HCT116 (cell line): ENCODE data around the gene TRIM13. TPM values are rescaled to one million over a fixed set of nuclear protein-coding genes. Genes with fewer than 3 reads are reported as not detected.

ENCODE experiments used
- ATAC-seq: fragments of 200-7000 bp; cut with Tn5 transposase; 2 replicates; pipeline ENCODE4 v1.9.1; 2020; ENCODE audit warnings: mild to moderate bottlenecking, moderate library complexity
- Bru-seq: library from RNA; stranded (reverse); fragments of 400-500 nt; gene quantifications from one replicate; lab custom pipeline; 2021; lab: Mats Ljungman, UMichigan
- BruChase-seq, 2 experiments: library from RNA; stranded (reverse); fragments of 400-500 nt; gene quantifications; one replicate each; lab custom pipeline; 2021; lab: Mats Ljungman, UMichigan
- BruUV-seq: library from RNA; stranded (reverse); fragments of 400-500 nt; replicated peaks from 2 replicates; lab custom pipeline; 2021; lab: Mats Ljungman, UMichigan
- CTCF ChIA-PET: fragments of 300-600 bp; sonication (Branson Sonifier 250); formaldehyde crosslinking; loops from one replicate; lab custom pipeline; 2021; ENCODE audit warnings: antibody characterized with exemption; lab: Charles Lee
- POLR2A ChIA-PET: fragments of 300-600, 350-600 bp; sonication (Branson Sonifier 250); formaldehyde crosslinking; loops from one replicate; lab custom pipeline; 2021; ENCODE audit warnings: antibody characterized with exemption; lab: Charles Lee
- RAD21 ChIA-PET, 2 experiments: fragments of 300-600 bp; sonication (Branson Sonifier 250); formaldehyde crosslinking; loops; one replicate each; lab custom pipeline; 2023; ENCODE audit warnings: low total read pairs in 2 of 2; ENCODE audit not compliant: uncharacterized antibody in 2 of 2, unreplicated experiment in 2 of 2, low non-redundant PET in 1 of 2; lab: Charles Lee
- DNase-seq: peaks from one replicate; pipeline ENCODE4 v3.0.0-alpha.2; 2010; ENCODE audit warnings: low read depth, low spot score
- H2AFZ ChIP-seq: fragments of 200-600 bp; shearing (Covaris generic), sonication (generic); 2 replicates; pipeline ENCODE4 v1.6.1; 2017; ENCODE audit warnings: low read depth, mixed run types, mixed read lengths, antibody characterized with exemption, low read length; ENCODE audit not compliant: poor library complexity, severe bottlenecking
- H3K27ac ChIP-seq: 2 replicates; pipeline ENCODE4 v1.5.1; 2012; ENCODE audit warnings: low read depth, low read length
- H3K27me3 ChIP-seq: fragments of 200-600 bp; sonication (generic); 2 replicates; pipeline ENCODE4 v1.6.1; 2016; ENCODE audit warnings: mixed run types, low read length, mixed read lengths; ENCODE audit not compliant: insufficient read depth
- H3K36me3 ChIP-seq, 2 experiments: fragments of 200-500 bp in 1 of 2; fragments of 200-600 bp in 1 of 2; sonication (Bioruptor generic) in 1 of 2; sonication (generic) in 1 of 2; 2 replicates each; pipeline versions ENCODE4 v1.5.1 to v1.6.1; 2014 to 2016; ENCODE audit warnings: low read length in 2 of 2, inconsistent platforms in 1 of 2, mixed read lengths in 1 of 2, mixed run types in 1 of 2; ENCODE audit not compliant: insufficient read depth in 2 of 2, control insufficient read depth in 1 of 2
- H3K4me1 ChIP-seq, 2 experiments: fragments of 200-600 bp in 1 of 2; sonication (generic) in 1 of 2; 2 replicates each; pipeline versions ENCODE4 v1.5.1 to v1.6.1; 2012 to 2017; ENCODE audit warnings: low read length in 2 of 2, inconsistent platforms in 1 of 2, mild to moderate bottlenecking in 1 of 2, mixed read lengths in 1 of 2, mixed run types in 1 of 2, moderate library complexity in 1 of 2; ENCODE audit not compliant: insufficient read depth in 2 of 2, control insufficient read depth in 1 of 2
- H3K4me2 ChIP-seq: fragments of 200-600 bp; sonication (generic); 2 replicates; pipeline ENCODE4 v1.6.1; 2017; ENCODE audit warnings: mixed run types, low read length, mixed read lengths
- H3K4me3 ChIP-seq, 2 experiments: fragments of 200-600 bp in 1 of 2; sonication (generic) in 1 of 2; replicated peaks in 1 of 2; 2 replicates each; pipeline ENCODE4 v1.5.1; 2011 to 2016; ENCODE audit warnings: low read length in 2 of 2, control low read depth in 1 of 2, low read depth in 1 of 2, mild to moderate bottlenecking in 1 of 2, mixed read lengths in 1 of 2, mixed run types in 1 of 2
- H3K79me2 ChIP-seq: fragments of 200-600 bp; sonication (generic); 2 replicates; pipeline ENCODE4 v1.6.1; 2017; ENCODE audit warnings: mild to moderate bottlenecking, mixed run types, low read length, moderate library complexity, mixed read lengths; ENCODE audit not compliant: insufficient read depth
- H3K9ac ChIP-seq: fragments of 200-600 bp; sonication (generic); 2 replicates; pipeline ENCODE4 v1.6.1; 2016; ENCODE audit warnings: low read length, mixed read lengths
- H3K9me2 ChIP-seq: fragments of 200-600 bp; sonication (generic), shearing (Covaris generic); 2 replicates; pipeline ENCODE4 v1.6.1; 2017; ENCODE audit warnings: mixed run types, mild to moderate bottlenecking, moderate library complexity; ENCODE audit not compliant: insufficient read depth
- H3K9me3 ChIP-seq, 2 experiments: fragments of 200-500 bp in 1 of 2; fragments of 200-600 bp in 1 of 2; sonication (Bioruptor generic) in 1 of 2; sonication (generic) in 1 of 2; 2 replicates each; pipeline ENCODE4 v1.6.1; 2014 to 2017; ENCODE audit warnings: low read length in 2 of 2, mixed read lengths in 2 of 2, inconsistent platforms in 1 of 2, low read depth in 1 of 2, mild to moderate bottlenecking in 1 of 2, mixed run types in 1 of 2, moderate library complexity in 1 of 2; ENCODE audit not compliant: control insufficient read depth in 1 of 2, insufficient read depth in 1 of 2
- H4K20me1 ChIP-seq: fragments of 200-600 bp; sonication (generic), shearing (Covaris generic); 2 replicates; pipeline ENCODE4 v1.6.1; 2017; ENCODE audit warnings: mixed run types, mild to moderate bottlenecking, moderate library complexity; ENCODE audit not compliant: insufficient read depth
- ATF3 ChIP-seq: IDR thresholded peaks from 2 replicates; pipeline ENCODE4 v1.6.1; 2012
- CBX3 ChIP-seq: IDR thresholded peaks from 2 replicates; pipeline ENCODE4 v1.6.1; 2012; ENCODE audit warnings: low read depth
- CEBPB ChIP-seq: IDR thresholded peaks from 2 replicates; pipeline ENCODE4 v1.6.1; 2012; ENCODE audit warnings: low read depth
- EGR1 ChIP-seq: IDR thresholded peaks from 2 replicates; pipeline ENCODE4 v1.6.1; 2012; ENCODE audit warnings: low read depth
- EZH2phosphoT487 ChIP-seq: fragments of 200-600 bp; IDR thresholded peaks from 2 replicates; pipeline ENCODE4 v1.6.1; 2018; ENCODE audit warnings: antibody characterized with exemption, borderline replicate concordance
- FOSL1 ChIP-seq: IDR thresholded peaks from 2 replicates; pipeline ENCODE4 v1.6.1; 2012; ENCODE audit warnings: low read depth
- JUND ChIP-seq: IDR thresholded peaks from 2 replicates; pipeline ENCODE4 v1.6.1; 2012
- MAX ChIP-seq: IDR thresholded peaks from 2 replicates; pipeline ENCODE4 v1.6.1; 2012
- POLR2A ChIP-seq: IDR thresholded peaks from 2 replicates; pipeline ENCODE4 v1.7.0; 2011; ENCODE audit warnings: borderline replicate concordance; ENCODE audit not compliant: insufficient read depth, insufficient read length; ENCODE audit errors: extremely low read depth
- POLR2AphosphoS5 ChIP-seq: IDR thresholded peaks from 2 replicates; pipeline ENCODE4 v1.6.1; 2011; ENCODE audit warnings: mild to moderate bottlenecking, low read depth, low read length, moderate library complexity
- RAD21 ChIP-seq: IDR thresholded peaks from 2 replicates; pipeline ENCODE4 v1.6.1; 2012; ENCODE audit warnings: low read depth, mild to moderate bottlenecking
- REST ChIP-seq: IDR thresholded peaks from 2 replicates; pipeline ENCODE4 v1.6.1; 2012; ENCODE audit warnings: low read depth
- SIN3A ChIP-seq: IDR thresholded peaks from 2 replicates; pipeline ENCODE4 v1.6.1; 2012; ENCODE audit warnings: low read depth
- SP1 ChIP-seq: IDR thresholded peaks from 2 replicates; pipeline ENCODE4 v1.6.1; 2012; ENCODE audit warnings: low read depth
- TCF7L2 ChIP-seq: IDR thresholded peaks from 2 replicates; pipeline ENCODE4 v1.7.0; 2011; ENCODE audit warnings: borderline replicate concordance, inconsistent platforms; ENCODE audit not compliant: insufficient read depth, insufficient read length; ENCODE audit errors: extremely low read depth
- ZBTB33 ChIP-seq: IDR thresholded peaks from 2 replicates; pipeline ENCODE4 v1.6.1; 2011; ENCODE audit warnings: mild to moderate bottlenecking, low read length, moderate library complexity; ENCODE audit not compliant: insufficient replicate concordance; ENCODE audit errors: extremely low read depth
- ZFX ChIP-seq: fragments of 450-650 bp; IDR thresholded peaks from 2 replicates; pipeline ENCODE4 v1.6.1; 2017
- ZNF274 ChIP-seq: fragments of 200-500 bp; sonication (Bioruptor generic); IDR thresholded peaks from 2 replicates; pipeline ENCODE4 v1.6.1; 2014; ENCODE audit warnings: mild to moderate bottlenecking, low read depth, low read length, inconsistent platforms
- intact Hi-C: fragments of 100-400 bp; cut with micrococcal nuclease; formaldehyde crosslinking; loops from 2 replicates; pipeline ENCODE4 v1.10.0; 2022
- long read RNA-seq: library from polyadenylated mRNA; unstranded; transcript quantifications from one replicate; pipeline ENCODE4 v2.0.0, GENCODE V29; 2021; ENCODE audit not compliant: unreplicated experiment
- polyA plus RNA-seq: library from polyadenylated mRNA; unstranded; fragments of >200 nt; gene quantifications from 2 replicates; pipeline ENCODE4 v1.2.1, GENCODE V29; 2012; ENCODE audit warnings: missing spikeins
- total RNA-seq: library from RNA; stranded (reverse); gene quantifications from one replicate; pipeline ENCODE4 v1.2.1, GENCODE V29; 2021; ENCODE audit not compliant: unreplicated experiment

TRIM13 gene
- total RNA-seq (24.6 TPM), Bru-seq, nascent RNA (percentile 93 among the genes with signal in this experiment), BruChase-seq, experiment 1, labeled RNA remaining after a 6-hour chase (percentile 78 among the genes with signal in this experiment), BruChase-seq, experiment 2, labeled RNA remaining after a 2-hour chase (percentile 92 among the genes with signal in this experiment)
- polyA plus RNA-seq: 8.6 and 12.6 TPM in 2 replicates
- long read RNA-seq, full-length matches to known transcripts: 26 of 38 reads
- long read RNA-seq, partial matches to known transcripts: 1 of 38 reads
- long read RNA-seq, other reads (novel, unspliced or antisense): 11 of 38 reads

GRCh38 chr13:49996951-49997895 lies at the start of gene TRIM13:
TSS of gene TRIM13 (plus strand) at chr13:49997042. CDS start at chr13:50011941, 14,899 bp downstream.
- H3K27me3 ChIP-seq: no peaks in the 10 kb centered on the region
- H3K9me2 ChIP-seq: no peaks in the 10 kb centered on the region
- peaks cover 5 to 19% of the 10 kb centered on the region in 2 experiments; a peak in 3 of 4 replicates for H3K4me1 ChIP-seq
- peaks cover 22 to 25% of the 10 kb centered on the region in 2 experiments for H3K36me3 ChIP-seq
- intact Hi-C loops: loop anchor here (1.0 to 10.0 kb wide), 5 partner anchors 85 to 915 kb away; no protein-coding TSS in a partner anchor
- H3K4me2 ChIP-seq: peak within 1 kb of the TSS; percentile 89
- peak within 1 kb of the TSS; percentile 80 to 84 for H3K4me3 ChIP-seq
- no peaks in the 10 kb centered on the region for H3K9me3 ChIP-seq
- TSS peak; percentile 56 for BruUV-seq
- H3K9ac ChIP-seq: peak within 1 kb of the TSS; percentile 98
- H3K79me2 ChIP-seq: peaks cover 49% of the 10 kb centered on the region
- no peaks in the 10 kb centered on the region for H4K20me1 ChIP-seq
- ChIA-PET POLR2A (interaction anchor here (0.9 to 2.6 kb wide), 9 partner anchors 10 to 915 kb away, joined by 3 to 12 read pairs (median 4); partner anchors contain the start of gene RNASEH2B), RAD21 (interaction anchor here (0.6 to 1.2 kb wide), 4 partner anchors 15 to 915 kb away, joined by 3 to 5 read pairs (median 4); no protein-coding TSS in a partner anchor), CTCF (interaction anchor here (0.6 to 2.2 kb wide), 18 partner anchors 9 to 915 kb away, joined by 3 to 16 read pairs (median 6); partner anchors contain the start of genes KCNRG and SPRYD7)
- ATAC-seq: peak; percentile 82
- H2AFZ ChIP-seq: peak within 1 kb of the TSS; percentile 54
- DNase-seq: peak; percentile 71
- H3K27ac ChIP-seq: peak within 1 kb of the TSS; percentile 99
- TF ChIP-seq SP1 (0 out of 2 replicates have a peak, but pooled peaks have one; percentile 10), POLR2A (no peak), CEBPB (no peak), POLR2AphosphoS5 (peak; percentile 64), EZH2phosphoT487 (no peak), JUND (no peak), FOSL1 (no peak), REST (no peak), ZBTB33 (no peak), ZNF274 (no peak), MAX (peak; percentile 52; the same call in 1 of the 2 replicates), SIN3A (peak; percentile 38), RAD21 (peak; percentile 70), ATF3 (no peak), TCF7L2 (no peak), ZFX (peak; percentile 82), CBX3 (peak; percentile 66; the same call in 1 of the 2 replicates), EGR1 (0 out of 2 replicates have a peak, but pooled peaks have one; percentile 30)
